ENCODE measurements around the gene FAM120A. TPM values are rescaled to one million over a fixed set of nuclear protein-coding genes. Genes with fewer than 3 reads are reported as not detected.

FAM120A gene
- total and polyA plus RNA-seq, 9 of the 15 experiments (the other 6 are each of a cell fraction or from before 2014, with no cell fraction given) = 8.7 to 71.0 (median 42.2) TPM

- TF ChIP-seq ATF3 (IDR thresholded peaks at IDR 0.05) (no peak; the same call in 1 of the 2 replicates), ATF3 (CRISPR knock-in tag; conservative IDR thresholded peaks at IDR 0.05) (no peak), PRDM10 (IDR thresholded peaks at IDR 0.05; ENCODE audit: partially characterized antibody) (peak; percentile 82), JUND (IDR thresholded peaks at IDR 0.05; ENCODE audit: borderline replicate concordance, low read depth, low read length) (peak; percentile 63; the same call in 1 of the 2 replicates), JUND (tag; IDR thresholded peaks at IDR 0.05; ENCODE audit: borderline replicate concordance, low read depth, low read length) (peak; percentile 53; the same call in 2 of the 3 replicates), SMAD1 (IDR thresholded peaks at IDR 0.05; ENCODE audit: low read depth, low read length, partially characterized antibody) (no peak), POLR2AphosphoS5 (IDR thresholded peaks at IDR 0.05; ENCODE audit: control insufficient read depth, insufficient read depth, low read depth, low read length) (no peak), MAFF (IDR thresholded peaks at IDR 0.05; ENCODE audit: low read length) (peak; percentile 66), ELK1 (CRISPR knock-in tag; IDR thresholded peaks at IDR 0.05) (no peak)
These were observed 74.0 kb downstream of the FAM120A start (continued) for GRCh38 chr9:93525476-93525875.
